Osteoblast (primary cell): ENCODE data around the gene SPATC1L. TPM values are rescaled to one million over a fixed set of nuclear protein-coding genes. Genes with fewer than 3 reads are reported as not detected.

Experiments
- DNase-seq: peaks from one replicate; pipeline ENCODE4 v3.0.0; 2011; ENCODE audit warnings: low spot score, mixed read lengths; ENCODE audit not compliant: insufficient read length; ENCODE audit errors: missing footprints
- H2AFZ ChIP-seq: 2 replicates; pipeline ENCODE4 v1.6.0; 2011; ENCODE audit warnings: mild to moderate bottlenecking, low read length
- H3K27ac ChIP-seq: 2 replicates; pipeline ENCODE4 v1.5.1; 2011; ENCODE audit warnings: mild to moderate bottlenecking, low read depth, low read length, moderate library complexity
- H3K27me3 ChIP-seq: 2 replicates; pipeline ENCODE4 v1.6.0; 2012; ENCODE audit warnings: mild to moderate bottlenecking, control low read depth, inconsistent platforms, low read length, moderate library complexity; ENCODE audit not compliant: insufficient read depth
- H3K36me3 ChIP-seq: 2 replicates; pipeline ENCODE4 v1.5.1; 2011; ENCODE audit warnings: mild to moderate bottlenecking, low read length, control low read depth, moderate library complexity; ENCODE audit not compliant: insufficient read depth
- H3K4me1 ChIP-seq: 2 replicates; pipeline ENCODE4 v1.5.1; 2011; ENCODE audit warnings: mild to moderate bottlenecking, low read length, control low read depth, moderate library complexity; ENCODE audit not compliant: insufficient read depth
- H3K4me2 ChIP-seq: 2 replicates; pipeline ENCODE4 v1.6.0; 2011; ENCODE audit warnings: mild to moderate bottlenecking, low read length; ENCODE audit not compliant: insufficient read depth
- H3K4me3 ChIP-seq: fragments of 200-600 bp; sonication (generic); 3 replicates; pipeline ENCODE4 v1.5.1; 2012; ENCODE audit warnings: mild to moderate bottlenecking, low read length, inconsistent platforms; ENCODE audit not compliant: insufficient read depth
- H3K79me2 ChIP-seq: 2 replicates; pipeline ENCODE4 v1.6.0; 2012; ENCODE audit warnings: mild to moderate bottlenecking, low read length, control low read depth, inconsistent platforms; ENCODE audit not compliant: insufficient read depth
- H3K9me3 ChIP-seq: 2 replicates; pipeline ENCODE4 v1.5.1; 2011; ENCODE audit warnings: low read depth, low read length, control low read depth
- H4K20me1 ChIP-seq: 2 replicates; pipeline ENCODE4 v1.6.0; 2012; ENCODE audit warnings: mild to moderate bottlenecking, low read length, control low read depth; ENCODE audit not compliant: insufficient read depth
- total RNA-seq: library from RNA; depleted of rRNA; stranded (reverse); fragments of >200 nt; gene quantifications from 2 replicates; pipeline ENCODE4 v1.2.3, GENCODE V29; 2012
- TF ChIP-seq, protein P1 (sequence below): IDR thresholded peaks from 2 replicates; pipeline ENCODE4 v1.5.1; 2011; ENCODE audit warnings: mild to moderate bottlenecking, low read depth, low read length, moderate library complexity; ENCODE audit errors: extremely low read depth

Gene SPATC1L
- total RNA-seq, 1 donor = 6.9 TPM

DNA sequence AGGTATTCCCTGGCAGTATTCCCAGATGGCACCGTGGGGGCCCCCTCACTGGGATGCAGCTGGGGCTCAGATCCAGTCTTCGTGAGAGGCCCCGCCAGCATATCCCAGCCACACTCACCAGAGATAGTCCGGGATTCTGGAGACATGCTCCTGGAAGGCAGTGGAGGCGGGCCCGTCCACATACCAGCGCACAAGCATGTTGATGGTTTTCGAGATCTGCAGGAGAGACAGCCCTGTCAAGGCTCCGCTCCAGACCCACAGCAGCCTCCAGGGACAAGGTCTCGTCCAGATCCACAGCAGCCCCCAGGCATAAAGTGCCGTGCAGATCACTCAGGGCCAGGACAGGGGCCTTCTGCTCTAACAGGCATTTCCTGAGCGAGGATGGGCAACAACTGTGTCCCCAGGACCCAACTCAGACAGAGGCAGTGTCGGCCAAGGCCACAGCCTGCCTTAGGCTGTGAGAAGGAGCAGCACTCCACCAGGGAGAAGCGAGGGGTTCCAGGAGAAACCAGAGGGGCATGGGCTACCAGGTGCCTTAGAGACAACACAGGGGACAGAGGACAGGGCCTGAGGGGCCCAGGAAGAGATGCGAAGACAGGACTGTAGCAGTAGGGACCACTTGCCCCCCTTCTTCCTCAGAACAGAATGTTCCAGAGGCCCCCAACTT lies 29.5 kb upstream of the SPATC1L start:
- H3K4me1 ChIP-seq = no peaks in the 10 kb centered on the region
- DNase-seq = no peak
- H4K20me1 ChIP-seq = no peaks in the 10 kb centered on the region
- TF ChIP-seq, protein P1, sequence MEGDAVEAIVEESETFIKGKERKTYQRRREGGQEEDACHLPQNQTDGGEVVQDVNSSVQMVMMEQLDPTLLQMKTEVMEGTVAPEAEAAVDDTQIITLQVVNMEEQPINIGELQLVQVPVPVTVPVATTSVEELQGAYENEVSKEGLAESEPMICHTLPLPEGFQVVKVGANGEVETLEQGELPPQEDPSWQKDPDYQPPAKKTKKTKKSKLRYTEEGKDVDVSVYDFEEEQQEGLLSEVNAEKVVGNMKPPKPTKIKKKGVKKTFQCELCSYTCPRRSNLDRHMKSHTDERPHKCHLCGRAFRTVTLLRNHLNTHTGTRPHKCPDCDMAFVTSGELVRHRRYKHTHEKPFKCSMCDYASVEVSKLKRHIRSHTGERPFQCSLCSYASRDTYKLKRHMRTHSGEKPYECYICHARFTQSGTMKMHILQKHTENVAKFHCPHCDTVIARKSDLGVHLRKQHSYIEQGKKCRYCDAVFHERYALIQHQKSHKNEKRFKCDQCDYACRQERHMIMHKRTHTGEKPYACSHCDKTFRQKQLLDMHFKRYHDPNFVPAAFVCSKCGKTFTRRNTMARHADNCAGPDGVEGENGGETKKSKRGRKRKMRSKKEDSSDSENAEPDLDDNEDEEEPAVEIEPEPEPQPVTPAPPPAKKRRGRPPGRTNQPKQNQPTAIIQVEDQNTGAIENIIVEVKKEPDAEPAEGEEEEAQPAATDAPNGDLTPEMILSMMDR = no peak
- no peak overlapping the region for H3K4me3 ChIP-seq
- no peaks in the 10 kb centered on the region for H3K27me3 ChIP-seq
- no peak overlapping the region for H3K4me2 ChIP-seq
- H3K27ac ChIP-seq = no peak overlapping the region
- no peaks in the 10 kb centered on the region for H3K79me2 ChIP-seq
- H2AFZ ChIP-seq = no peak overlapping the region
- no peaks in the 10 kb centered on the region for H3K36me3 ChIP-seq
- H3K9me3 ChIP-seq = no peaks in the 10 kb centered on the region

DNA sequence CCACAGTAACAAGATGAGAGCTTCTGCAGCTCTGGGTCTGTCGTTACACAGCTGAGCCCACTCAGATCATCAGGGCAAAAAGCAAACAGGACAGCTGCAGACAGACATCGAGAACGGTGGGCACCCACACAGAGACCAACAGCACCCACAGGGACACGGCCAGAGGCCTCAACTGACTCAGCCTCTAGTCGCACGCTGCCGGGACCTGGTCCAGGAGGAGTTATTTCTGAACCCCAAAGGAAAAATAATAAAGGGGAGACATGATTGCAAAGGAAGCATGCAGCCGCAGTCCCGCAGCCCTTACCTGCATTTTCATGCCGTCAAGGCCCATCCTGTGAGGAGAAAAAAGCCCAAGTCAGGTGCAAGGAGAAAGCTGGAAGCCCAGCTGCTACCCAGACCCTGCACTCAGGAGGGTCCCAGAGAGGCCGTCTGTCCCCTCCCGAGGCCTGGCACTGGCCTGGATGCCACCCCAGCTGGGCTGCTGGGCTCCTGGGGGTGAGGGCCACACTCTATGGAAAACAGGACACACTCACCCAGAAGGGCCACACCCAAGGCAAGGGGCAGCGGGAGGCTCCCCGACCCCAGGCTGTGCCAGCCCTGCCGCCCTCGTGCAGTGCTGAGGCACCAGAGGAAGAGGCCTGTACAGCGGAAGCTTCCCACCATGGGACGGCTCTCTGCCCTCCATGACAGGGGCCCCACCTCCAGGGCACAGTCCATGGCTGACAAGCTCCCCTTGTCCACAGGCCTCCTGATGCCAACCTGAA lies 28.6 kb upstream of the SPATC1L start:
- Histone ChIP-seq H3K4me2 (no peak overlapping the region), H3K4me1 (no peaks in the 10 kb centered on the region), H3K79me2 (no peaks in the 10 kb centered on the region), H4K20me1 (no peaks in the 10 kb centered on the region), H3K4me3 (no peak overlapping the region), H2AFZ (no peak overlapping the region), H3K36me3 (no peaks in the 10 kb centered on the region), H3K27me3 (no peaks in the 10 kb centered on the region), H3K9me3 (no peaks in the 10 kb centered on the region), H3K27ac (no peak overlapping the region)
- TF ChIP-seq, protein P1 = no peak
- no peak for DNase-seq

DNA sequence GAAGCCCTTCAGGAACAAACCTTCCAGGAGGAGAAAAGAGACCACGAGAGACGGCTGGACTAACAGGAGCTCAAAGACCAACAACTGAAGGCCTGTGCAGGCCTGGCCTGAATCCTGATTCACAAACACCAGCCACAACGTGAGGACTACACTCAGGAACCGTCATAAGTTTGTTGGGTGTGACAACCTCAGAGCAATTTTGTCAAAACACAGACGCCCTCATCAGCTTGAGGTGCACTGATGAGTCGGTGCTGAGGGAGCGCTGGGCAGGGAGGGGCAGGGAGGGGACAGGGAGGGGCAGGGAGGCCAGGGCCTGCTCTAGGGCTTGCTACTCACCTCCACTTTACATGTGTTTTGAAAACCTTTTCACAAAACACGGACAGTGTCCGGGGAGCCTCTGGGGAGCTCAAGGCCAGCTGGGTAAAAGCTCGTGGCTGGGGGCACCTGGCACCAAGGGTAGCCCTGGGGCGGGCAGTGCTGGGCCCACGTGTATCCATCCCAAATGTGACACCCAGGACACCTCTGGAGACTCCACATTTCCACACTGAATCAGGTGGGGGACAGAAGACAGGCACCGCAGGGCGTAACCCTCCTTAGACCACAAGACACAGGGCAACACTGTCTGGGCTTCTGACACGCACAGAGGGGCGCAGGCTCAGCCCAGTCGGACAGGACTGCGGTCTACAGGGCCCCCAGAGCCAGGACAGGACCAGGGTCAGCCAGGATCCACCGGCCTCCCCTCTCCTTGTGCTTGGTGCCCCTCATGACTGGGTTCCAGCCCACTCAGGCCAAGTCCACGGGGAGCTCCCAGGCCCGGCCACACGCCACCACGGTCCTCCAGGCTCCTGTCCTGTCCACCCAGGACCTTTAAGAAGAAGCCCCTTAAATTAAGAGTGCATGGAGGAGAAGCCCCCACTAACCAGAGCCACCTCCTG lies 27.8 kb upstream of the SPATC1L start:
- TF ChIP-seq, protein P1 = no peak
- Histone ChIP-seq H3K27me3 (no peaks in the 10 kb centered on the region), H3K4me2 (no peak overlapping the region), H3K4me1 (no peaks in the 10 kb centered on the region), H3K9me3 (no peaks in the 10 kb centered on the region), H3K27ac (no peak overlapping the region), H2AFZ (no peak overlapping the region), H4K20me1 (no peaks in the 10 kb centered on the region), H3K79me2 (no peaks in the 10 kb centered on the region), H3K4me3 (no peak overlapping the region), H3K36me3 (no peaks in the 10 kb centered on the region)
- DNase-seq = no peak
